Measurements from ENCODE around the gene OBSCN. TPM values are rescaled to one million over a fixed set of nuclear protein-coding genes. Genes with fewer than 3 reads are reported as not detected.

OBSCN gene
- total and polyA plus RNA-seq, 2 of the 13 experiments (the other 11 are each of a cell fraction or from before 2014, with no cell fraction given) = 0.20 TPM

DNA sequence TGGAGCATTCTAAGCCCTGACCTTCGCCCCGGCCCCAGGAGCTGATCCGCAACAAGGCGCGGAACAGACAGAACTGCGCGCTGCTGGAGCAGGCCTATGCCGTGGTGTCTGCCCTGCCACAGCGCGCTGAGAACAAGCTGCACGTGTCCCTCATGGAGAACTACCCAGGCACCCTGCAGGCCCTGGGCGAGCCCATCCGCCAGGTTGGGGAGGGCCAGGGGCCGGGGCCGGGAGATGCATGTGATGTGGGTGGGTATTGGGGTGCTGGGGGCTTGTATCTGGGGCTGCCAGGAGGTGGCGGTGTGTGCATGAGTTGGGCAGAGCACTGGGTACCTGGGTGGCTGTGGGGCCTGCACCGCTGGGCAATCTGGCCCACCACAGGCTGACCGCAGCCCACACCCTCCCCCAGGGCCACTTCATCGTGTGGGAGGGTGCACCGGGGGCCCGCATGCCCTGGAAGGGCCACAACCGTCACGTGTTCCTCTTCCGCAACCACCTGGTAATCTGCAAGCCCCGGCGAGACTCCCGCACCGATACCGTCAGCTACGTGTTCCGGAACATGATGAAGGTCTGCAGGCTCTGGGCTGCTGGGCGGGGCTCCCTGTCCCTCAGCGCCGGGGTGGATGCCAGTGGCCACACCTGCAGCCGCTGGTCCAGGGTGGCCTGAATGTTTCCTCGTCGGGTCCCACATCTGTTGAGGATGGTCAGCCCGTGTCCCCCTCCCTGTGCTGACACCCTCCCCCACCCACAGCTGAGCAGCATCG, 133.0 kb downstream of the OBSCN start (continued):
- TF ChIP-seq, protein P1, sequence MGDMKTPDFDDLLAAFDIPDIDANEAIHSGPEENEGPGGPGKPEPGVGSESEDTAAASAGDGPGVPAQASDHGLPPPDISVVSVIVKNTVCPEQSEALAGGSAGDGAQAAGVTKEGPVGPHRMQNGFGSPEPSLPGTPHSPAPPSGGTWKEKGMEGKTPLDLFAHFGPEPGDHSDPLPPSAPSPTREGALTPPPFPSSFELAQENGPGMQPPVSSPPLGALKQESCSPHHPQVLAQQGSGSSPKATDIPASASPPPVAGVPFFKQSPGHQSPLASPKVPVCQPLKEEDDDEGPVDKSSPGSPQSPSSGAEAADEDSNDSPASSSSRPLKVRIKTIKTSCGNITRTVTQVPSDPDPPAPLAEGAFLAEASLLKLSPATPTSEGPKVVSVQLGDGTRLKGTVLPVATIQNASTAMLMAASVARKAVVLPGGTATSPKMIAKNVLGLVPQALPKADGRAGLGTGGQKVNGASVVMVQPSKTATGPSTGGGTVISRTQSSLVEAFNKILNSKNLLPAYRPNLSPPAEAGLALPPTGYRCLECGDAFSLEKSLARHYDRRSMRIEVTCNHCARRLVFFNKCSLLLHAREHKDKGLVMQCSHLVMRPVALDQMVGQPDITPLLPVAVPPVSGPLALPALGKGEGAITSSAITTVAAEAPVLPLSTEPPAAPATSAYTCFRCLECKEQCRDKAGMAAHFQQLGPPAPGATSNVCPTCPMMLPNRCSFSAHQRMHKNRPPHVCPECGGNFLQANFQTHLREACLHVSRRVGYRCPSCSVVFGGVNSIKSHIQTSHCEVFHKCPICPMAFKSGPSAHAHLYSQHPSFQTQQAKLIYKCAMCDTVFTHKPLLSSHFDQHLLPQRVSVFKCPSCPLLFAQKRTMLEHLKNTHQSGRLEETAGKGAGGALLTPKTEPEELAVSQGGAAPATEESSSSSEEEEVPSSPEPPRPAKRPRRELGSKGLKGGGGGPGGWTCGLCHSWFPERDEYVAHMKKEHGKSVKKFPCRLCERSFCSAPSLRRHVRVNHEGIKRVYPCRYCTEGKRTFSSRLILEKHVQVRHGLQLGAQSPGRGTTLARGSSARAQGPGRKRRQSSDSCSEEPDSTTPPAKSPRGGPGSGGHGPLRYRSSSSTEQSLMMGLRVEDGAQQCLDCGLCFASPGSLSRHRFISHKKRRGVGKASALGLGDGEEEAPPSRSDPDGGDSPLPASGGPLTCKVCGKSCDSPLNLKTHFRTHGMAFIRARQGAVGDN (CRISPR knock-in tag; IDR thresholded peaks at IDR 0.05) = peak; percentile 13; the same call in 1 of the 2 replicates
- TF ChIP-seq CEBPB (IDR thresholded peaks at IDR 0.05; ENCODE audit: borderline replicate concordance, low read depth, low read length) (no peak), MYNN (CRISPR knock-in tag; IDR thresholded peaks at IDR 0.05; ENCODE audit: low read depth) (no peak), ZNF496 (CRISPR knock-in tag; IDR thresholded peaks at IDR 0.05; ENCODE audit: insufficient replicate concordance) (no peak), MXI1 (IDR thresholded peaks at IDR 0.05; ENCODE audit: borderline replicate concordance, low read depth, low read length) (no peak), ERF (CRISPR knock-in tag; IDR thresholded peaks at IDR 0.05) (no peak), YY1 (IDR thresholded peaks at IDR 0.05; ENCODE audit: insufficient read depth, insufficient replicate concordance, low read depth, low read length) (no peak), STAG1 (CRISPR knock-in tag; IDR thresholded peaks at IDR 0.05) (peak; percentile 72), NR1H2 (CRISPR knock-in tag; IDR thresholded peaks at IDR 0.05; ENCODE audit: borderline replicate concordance, low read depth) (no peak)
- TF ChIP-seq, protein P2, sequence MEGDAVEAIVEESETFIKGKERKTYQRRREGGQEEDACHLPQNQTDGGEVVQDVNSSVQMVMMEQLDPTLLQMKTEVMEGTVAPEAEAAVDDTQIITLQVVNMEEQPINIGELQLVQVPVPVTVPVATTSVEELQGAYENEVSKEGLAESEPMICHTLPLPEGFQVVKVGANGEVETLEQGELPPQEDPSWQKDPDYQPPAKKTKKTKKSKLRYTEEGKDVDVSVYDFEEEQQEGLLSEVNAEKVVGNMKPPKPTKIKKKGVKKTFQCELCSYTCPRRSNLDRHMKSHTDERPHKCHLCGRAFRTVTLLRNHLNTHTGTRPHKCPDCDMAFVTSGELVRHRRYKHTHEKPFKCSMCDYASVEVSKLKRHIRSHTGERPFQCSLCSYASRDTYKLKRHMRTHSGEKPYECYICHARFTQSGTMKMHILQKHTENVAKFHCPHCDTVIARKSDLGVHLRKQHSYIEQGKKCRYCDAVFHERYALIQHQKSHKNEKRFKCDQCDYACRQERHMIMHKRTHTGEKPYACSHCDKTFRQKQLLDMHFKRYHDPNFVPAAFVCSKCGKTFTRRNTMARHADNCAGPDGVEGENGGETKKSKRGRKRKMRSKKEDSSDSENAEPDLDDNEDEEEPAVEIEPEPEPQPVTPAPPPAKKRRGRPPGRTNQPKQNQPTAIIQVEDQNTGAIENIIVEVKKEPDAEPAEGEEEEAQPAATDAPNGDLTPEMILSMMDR (CRISPR knock-in tag; IDR thresholded peaks at IDR 0.05) = peak; percentile 75
- TF ChIP-seq, protein P3, sequence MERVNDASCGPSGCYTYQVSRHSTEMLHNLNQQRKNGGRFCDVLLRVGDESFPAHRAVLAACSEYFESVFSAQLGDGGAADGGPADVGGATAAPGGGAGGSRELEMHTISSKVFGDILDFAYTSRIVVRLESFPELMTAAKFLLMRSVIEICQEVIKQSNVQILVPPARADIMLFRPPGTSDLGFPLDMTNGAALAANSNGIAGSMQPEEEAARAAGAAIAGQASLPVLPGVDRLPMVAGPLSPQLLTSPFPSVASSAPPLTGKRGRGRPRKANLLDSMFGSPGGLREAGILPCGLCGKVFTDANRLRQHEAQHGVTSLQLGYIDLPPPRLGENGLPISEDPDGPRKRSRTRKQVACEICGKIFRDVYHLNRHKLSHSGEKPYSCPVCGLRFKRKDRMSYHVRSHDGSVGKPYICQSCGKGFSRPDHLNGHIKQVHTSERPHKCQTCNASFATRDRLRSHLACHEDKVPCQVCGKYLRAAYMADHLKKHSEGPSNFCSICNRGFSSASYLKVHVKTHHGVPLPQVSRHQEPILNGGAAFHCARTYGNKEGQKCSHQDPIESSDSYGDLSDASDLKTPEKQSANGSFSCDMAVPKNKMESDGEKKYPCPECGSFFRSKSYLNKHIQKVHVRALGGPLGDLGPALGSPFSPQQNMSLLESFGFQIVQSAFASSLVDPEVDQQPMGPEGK (CRISPR knock-in tag; IDR thresholded peaks at IDR 0.05) = peak; percentile 11; the same call in 1 of the 2 replicates
- TF ChIP-seq, protein P4, sequence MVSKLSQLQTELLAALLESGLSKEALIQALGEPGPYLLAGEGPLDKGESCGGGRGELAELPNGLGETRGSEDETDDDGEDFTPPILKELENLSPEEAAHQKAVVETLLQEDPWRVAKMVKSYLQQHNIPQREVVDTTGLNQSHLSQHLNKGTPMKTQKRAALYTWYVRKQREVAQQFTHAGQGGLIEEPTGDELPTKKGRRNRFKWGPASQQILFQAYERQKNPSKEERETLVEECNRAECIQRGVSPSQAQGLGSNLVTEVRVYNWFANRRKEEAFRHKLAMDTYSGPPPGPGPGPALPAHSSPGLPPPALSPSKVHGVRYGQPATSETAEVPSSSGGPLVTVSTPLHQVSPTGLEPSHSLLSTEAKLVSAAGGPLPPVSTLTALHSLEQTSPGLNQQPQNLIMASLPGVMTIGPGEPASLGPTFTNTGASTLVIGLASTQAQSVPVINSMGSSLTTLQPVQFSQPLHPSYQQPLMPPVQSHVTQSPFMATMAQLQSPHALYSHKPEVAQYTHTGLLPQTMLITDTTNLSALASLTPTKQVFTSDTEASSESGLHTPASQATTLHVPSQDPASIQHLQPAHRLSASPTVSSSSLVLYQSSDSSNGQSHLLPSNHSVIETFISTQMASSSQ (IDR thresholded peaks at IDR 0.05; ENCODE audit: low read depth) = no peak
- TF ChIP-seq, protein P4 (CRISPR knock-in tag; IDR thresholded peaks at IDR 0.05; ENCODE audit: borderline replicate concordance) = no peak
